Small intestine (tissue), 7 donors: ENCODE results near the gene ZNF24. TPM values are rescaled to one million over a fixed set of nuclear protein-coding genes. Genes with fewer than 3 reads are reported as not detected.

Experiments used
- DNase-seq, 2 donors: peaks; one replicate each; pipeline versions ENCODE4 v3.0.0 to v3.0.0-alpha.2; 2013
- FAIRE-seq: peaks from 2 replicates; lab custom pipeline; 2012; peaks lifted over from hg19 to GRCh38; lab: Jason Lieb, UNC
- H3K27ac ChIP-seq, 3 donors: one replicate each; pipeline ENCODE4 v1.5.1; 2013; ENCODE audit warnings: low read length in 2 of 3, mild to moderate bottlenecking in 2 of 3, control low read depth in 1 of 3, inconsistent platforms in 1 of 3, low read depth in 1 of 3, moderate library complexity in 1 of 3
- H3K27me3 ChIP-seq, 3 donors: one replicate each; pipeline ENCODE4 v1.6.1; 2013; ENCODE audit warnings: low read length in 3 of 3, inconsistent platforms in 1 of 3; ENCODE audit not compliant: control insufficient read depth in 3 of 3, insufficient read depth in 3 of 3
- H3K36me3 ChIP-seq, 3 donors: one replicate each; pipeline ENCODE4 v1.6.1; 2013; ENCODE audit warnings: low read length in 3 of 3, inconsistent platforms in 1 of 3, low read depth in 1 of 3, mild to moderate bottlenecking in 1 of 3, moderate library complexity in 1 of 3; ENCODE audit not compliant: control insufficient read depth in 3 of 3, insufficient read depth in 2 of 3
- H3K4me1 ChIP-seq, 3 donors: one replicate each; pipeline ENCODE4 v1.6.1; 2013; ENCODE audit warnings: low read length in 2 of 3, inconsistent platforms in 1 of 3, low read depth in 1 of 3, mild to moderate bottlenecking in 1 of 3, moderate library complexity in 1 of 3; ENCODE audit not compliant: control insufficient read depth in 3 of 3, insufficient read depth in 2 of 3
- H3K4me3 ChIP-seq, 3 donors: one replicate each; pipeline ENCODE4 v1.5.1; 2013; ENCODE audit warnings: low read length in 3 of 3, control low read depth in 1 of 3, inconsistent platforms in 1 of 3, low read depth in 1 of 3, mild to moderate bottlenecking in 1 of 3, moderate library complexity in 1 of 3
- H3K9me3 ChIP-seq, 2 donors: one replicate each; pipeline ENCODE4 v1.6.1; 2013; ENCODE audit warnings: low read depth in 1 of 2, low read length in 1 of 2; ENCODE audit not compliant: control insufficient read depth in 2 of 2, insufficient read depth in 1 of 2
- WGBS, 3 donors: extraction: QIAGEN DNeasy Blood & Tissue Kit; methylation state at CpG; one replicate each; pipeline ENCODE4 v1.1.7; 2013; 5-methylcytosine and 5-hydroxymethylcytosine counted together
- polyA plus RNA-seq, 4 donors: library from polyadenylated mRNA; stranded (reverse) in 3 of 4; unstranded in 1 of 4; fragments of 200-250 nt in 3 of 4; fragments of 120-200 nt in 1 of 4; gene quantifications; one replicate each; pipeline versions ENCODE4 v1.2.1 to v1.2.3, GENCODE V29; 2013
- donor health status: healthy with polysubstance abuse.
- donor health status: control.
- donor health status: control.
- donor health status: Bipolar disorder and iron deficiency.
- donor health status: healthy.

The ZNF24 gene
- polyA plus RNA-seq, 4 donors: 13.5 to 47.8 (median 14.3) TPM

- DNase-seq: no peak
- Histone ChIP-seq H3K4me3 (no peak overlapping the region), H3K27me3 (no peaks in the 10 kb centered on the region), H3K9me3 (no peaks in the 10 kb centered on the region), H3K27ac (no peak overlapping the region), H3K4me1 (no peaks in the 10 kb centered on the region), H3K36me3 (no peaks in the 10 kb centered on the region)
- no peak for FAIRE-seq
- 93 to 95% (median 94%) methylated on average over 6 of the region's 6 CpGs for WGBS, 3 donors
These were observed 24.9 kb upstream of the ZNF24 start for GRCh38 chr18:35369126-35369525.

- DNase-seq (no peak), FAIRE-seq (no peak)
- Histone ChIP-seq H3K4me1 (no peaks in the 10 kb centered on the region), H3K9me3 (no peaks in the 10 kb centered on the region), H3K36me3 (no peaks in the 10 kb centered on the region), H3K4me3 (no peak overlapping the region), H3K27me3 (no peaks in the 10 kb centered on the region), H3K27ac (no peak overlapping the region)
- 94 to 96% (median 95%) methylated on average over 6 of the region's 6 CpGs for WGBS, 3 donors
These were observed 24.4 kb upstream of the ZNF24 start for GRCh38 chr18:35368595-35368994.

- Histone ChIP-seq H3K4me3 (no peak overlapping the region), H3K27me3 (no peaks in the 10 kb centered on the region), H3K4me1 (no peaks in the 10 kb centered on the region), H3K27ac (no peak overlapping the region), H3K36me3 (no peaks in the 10 kb centered on the region), H3K9me3 (no peaks in the 10 kb centered on the region)
- DNase-seq: no peak
- FAIRE-seq: no peak
These were observed 18.3 kb upstream of the ZNF24 start for GRCh38 chr18:35362531-35362930.

GRCh38 chr18:35361570-35362321, 17.5 kb upstream of the ZNF24 start:
- WGBS, 3 donors: 73 to 82% (median 80%) methylated on average over 2 of the region's 2 CpGs
- Histone ChIP-seq H3K27me3 (no peaks in the 10 kb centered on the region), H3K27ac (no peak overlapping the region), H3K36me3 (no peaks in the 10 kb centered on the region), H3K4me3 (no peak overlapping the region), H3K4me1 (no peaks in the 10 kb centered on the region), H3K9me3 (no peaks in the 10 kb centered on the region)
- no peak for DNase-seq
- FAIRE-seq: no peak

- Histone ChIP-seq H3K27ac (no peak overlapping the region), H3K36me3 (no peaks in the 10 kb centered on the region), H3K4me1 (no peaks in the 10 kb centered on the region), H3K9me3 (peaks cover 0 to 13% of the 10 kb centered on the region in 2 donors), H3K4me3 (no peak overlapping the region), H3K27me3 (no peaks in the 10 kb centered on the region)
- DNase-seq (peak; percentile 71 to 75), FAIRE-seq (no peak)
- 27 to 36% (median 28%) methylated on average over 4 of the region's 4 CpGs for WGBS, 3 donors
These were observed 11.0 kb upstream of the ZNF24 start for GRCh38 chr18:35355140-35355618.

GRCh38 chr18:35352778-35353177, 8.6 kb upstream of the ZNF24 start:
- no peaks in the 10 kb centered on the region for H3K36me3 ChIP-seq
- no peak overlapping the region for H3K27ac ChIP-seq
- no peaks in the 10 kb centered on the region for H3K4me1 ChIP-seq
- H3K27me3 ChIP-seq: no peaks in the 10 kb centered on the region
- FAIRE-seq (no peak), DNase-seq (no peak)
- peaks cover 0 to 13% of the 10 kb centered on the region in 2 donors for H3K9me3 ChIP-seq
- H3K4me3 ChIP-seq: no peak overlapping the region

GRCh38 chr18:35352283-35352682, 8.1 kb upstream of the ZNF24 start:
- DNase-seq (no peak), FAIRE-seq (no peak)
- WGBS, 3 donors: 60 to 83% (median 78%) methylated on average over 2 of the region's 2 CpGs
- Histone ChIP-seq H3K9me3 (peaks cover 0 to 13% of the 10 kb centered on the region in 2 donors), H3K27me3 (no peaks in the 10 kb centered on the region), H3K4me1 (no peaks in the 10 kb centered on the region), H3K27ac (no peak overlapping the region), H3K36me3 (no peaks in the 10 kb centered on the region), H3K4me3 (no peak overlapping the region)

- Histone ChIP-seq H3K9me3 (peaks cover 0 to 13% of the 10 kb centered on the region in 2 donors), H3K27ac (no peak overlapping the region), H3K27me3 (no peaks in the 10 kb centered on the region), H3K4me3 (no peak overlapping the region), H3K4me1 (peaks cover 0 to 11% (median 0%) of the 10 kb centered on the region in 3 donors), H3K36me3 (no peaks in the 10 kb centered on the region)
- DNase-seq: no peak
- 90 to 97% (median 92%) methylated on average over 3 of the region's 3 CpGs for WGBS, 3 donors
- no peak for FAIRE-seq
These were observed 3.8 kb upstream of the ZNF24 start for GRCh38 chr18:35348001-35348400.

- no peak overlapping the region for H3K27ac ChIP-seq
- 90 to 100% (median 94%) methylated on average over 1 of the region's 1 CpG for WGBS, 3 donors
- DNase-seq: no peak
- H3K4me3 ChIP-seq: no peak overlapping the region
- H3K4me1 ChIP-seq: peaks cover 0 to 15% (median 4%) of the 10 kb centered on the region in 3 donors
- H3K9me3 ChIP-seq: no peaks in the 10 kb centered on the region
- H3K27me3 ChIP-seq: no peaks in the 10 kb centered on the region
- H3K36me3 ChIP-seq: no peaks in the 10 kb centered on the region
- FAIRE-seq: no peak
These were observed 1.7 kb upstream of the ZNF24 start for GRCh38 chr18:35345950-35346349.
